ENCODE measurements around the gene CXCL17.
"Not testable (repeated sequence)": the region's sequence is repeated elsewhere in the genome, so short reads cannot be mapped to it uniquely, and the experiment has no call there.

The CXCL17 gene

DNA sequence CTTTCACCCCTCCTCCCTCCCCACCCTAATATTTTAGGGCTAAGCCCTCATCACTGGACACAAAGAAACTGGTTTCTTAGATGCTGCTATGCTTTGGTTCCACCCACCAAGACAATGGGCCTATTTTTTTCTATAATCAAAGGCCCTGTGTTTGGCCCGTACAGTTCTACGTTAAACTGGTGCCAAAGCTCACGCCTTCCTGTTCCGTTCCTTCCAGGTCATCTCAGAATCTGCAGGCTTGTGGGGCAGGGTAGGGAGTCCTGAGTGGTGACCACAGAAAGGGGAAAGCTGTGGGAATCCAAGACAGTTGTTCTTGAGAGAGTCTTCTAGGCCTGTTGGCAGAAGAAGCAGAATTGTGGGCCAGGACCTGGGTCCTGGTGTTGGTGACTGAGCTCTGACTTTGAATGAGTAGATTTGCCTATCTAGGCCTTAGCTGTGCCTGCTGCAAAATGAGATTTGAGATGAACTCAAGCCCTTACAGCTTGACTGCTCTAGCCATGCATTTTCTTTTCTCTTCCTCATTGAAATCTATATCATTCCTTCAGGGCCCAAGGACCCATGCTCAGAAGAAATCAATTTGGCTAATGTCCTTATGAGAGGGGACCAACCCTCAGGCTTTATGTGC lies 19.1 kb upstream of the CXCL17 start:
- DNase-seq: no peak

DNA sequence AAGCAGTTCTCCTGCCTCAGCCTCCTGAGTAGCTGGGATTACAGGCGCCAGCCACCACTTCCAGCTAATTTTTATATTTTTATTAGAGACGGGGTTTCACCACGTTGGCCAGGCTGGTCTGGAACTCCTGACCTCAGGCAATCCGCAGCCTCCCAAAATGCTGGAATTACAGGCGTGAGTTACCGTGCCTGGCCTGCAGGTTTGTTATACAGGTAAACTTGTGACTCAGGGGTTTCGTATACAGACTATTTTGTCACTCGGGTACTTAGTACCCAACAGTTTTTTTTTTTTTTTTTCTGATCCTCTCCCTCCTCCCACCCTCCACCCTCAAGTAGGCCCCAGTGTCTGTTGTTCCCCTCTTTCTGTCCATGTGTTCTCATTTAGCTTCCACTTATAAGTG lies 18.5 kb upstream of the CXCL17 start:
- DNase-seq: not testable (repeated sequence)

DNA sequence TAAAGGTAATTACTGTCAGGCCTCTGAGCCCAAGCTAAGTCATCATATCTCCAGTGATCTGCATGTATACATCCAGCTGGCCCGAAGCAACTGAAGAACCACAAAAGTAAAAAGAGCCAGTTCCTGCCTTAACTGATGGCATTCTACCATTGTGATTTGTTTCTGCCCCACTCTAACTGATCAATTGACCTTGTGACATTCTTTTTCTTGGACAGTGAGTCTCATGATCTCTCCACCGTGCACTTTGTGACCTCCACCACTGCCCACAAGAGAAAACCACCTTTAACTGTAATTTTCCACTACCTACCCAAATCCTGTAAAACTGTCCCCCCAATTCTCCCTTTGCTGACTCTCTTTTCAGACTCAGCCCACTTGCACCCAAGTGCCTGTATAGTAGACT lies 17.2 kb upstream of the CXCL17 start:
- DNase-seq: no peak

DNA sequence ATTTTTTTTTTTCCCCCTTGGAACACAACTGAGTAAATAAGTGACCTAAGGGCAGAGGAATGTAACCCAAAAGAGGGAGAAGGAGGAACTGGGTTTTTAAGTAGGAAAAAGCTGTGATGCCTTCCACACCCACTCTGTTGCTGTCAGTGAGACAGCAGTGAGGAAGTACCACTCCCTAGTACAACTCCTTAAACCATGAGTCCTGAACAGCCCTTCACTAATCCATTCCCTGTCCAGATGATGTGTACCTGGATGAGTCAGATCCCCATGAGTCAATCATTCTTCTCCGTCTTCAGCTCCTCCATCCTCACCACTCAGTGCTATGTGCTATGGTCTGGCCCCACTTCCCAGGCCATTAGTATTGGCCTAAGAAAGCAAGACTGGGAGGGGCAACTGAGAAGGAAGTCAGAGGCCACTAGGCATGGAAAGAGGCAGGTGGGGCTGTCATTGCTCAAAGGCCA lies 12.9 kb upstream of the CXCL17 start:
- no peak for DNase-seq

DNA sequence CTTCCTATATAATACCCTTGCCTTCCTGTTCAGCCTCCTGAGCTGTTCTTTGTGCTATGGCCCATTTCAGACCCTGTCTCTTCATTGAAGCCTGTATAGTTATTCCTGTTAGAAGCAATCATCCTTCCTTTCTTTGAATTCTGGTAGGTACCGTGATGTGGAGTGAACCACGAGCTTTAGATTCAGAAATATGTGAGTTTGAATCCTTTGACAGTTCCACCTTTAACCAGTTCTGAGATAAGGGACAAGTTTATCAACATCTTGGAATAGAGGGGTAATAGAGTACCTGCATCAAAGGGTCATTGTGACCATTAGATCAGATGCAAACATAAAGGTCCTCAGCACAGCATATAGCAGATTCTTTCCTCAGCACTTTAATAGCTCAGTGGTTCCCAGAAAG lies 12.3 kb upstream of the CXCL17 start:
- DNase-seq: no peak

DNA sequence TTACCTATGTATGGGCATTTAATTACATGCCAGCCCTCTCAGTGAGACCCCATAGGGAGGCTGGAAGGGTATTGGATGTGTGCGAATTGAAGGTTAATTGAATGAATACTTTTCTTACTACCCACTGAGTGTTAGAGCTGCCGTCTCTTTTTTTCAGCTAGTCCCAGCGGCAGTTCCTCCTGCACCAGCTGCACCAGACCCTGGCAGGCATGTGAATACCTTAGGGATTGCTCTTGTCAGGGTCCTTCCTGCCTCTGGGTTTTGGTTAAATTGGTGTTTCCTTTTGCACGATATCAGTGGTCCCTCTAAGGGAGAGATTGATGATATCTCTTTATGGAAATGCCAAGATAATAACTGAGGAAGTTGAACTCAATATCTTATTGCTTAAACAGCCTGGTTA lies 9.8 kb upstream of the CXCL17 start:
- no peak for DNase-seq

DNA sequence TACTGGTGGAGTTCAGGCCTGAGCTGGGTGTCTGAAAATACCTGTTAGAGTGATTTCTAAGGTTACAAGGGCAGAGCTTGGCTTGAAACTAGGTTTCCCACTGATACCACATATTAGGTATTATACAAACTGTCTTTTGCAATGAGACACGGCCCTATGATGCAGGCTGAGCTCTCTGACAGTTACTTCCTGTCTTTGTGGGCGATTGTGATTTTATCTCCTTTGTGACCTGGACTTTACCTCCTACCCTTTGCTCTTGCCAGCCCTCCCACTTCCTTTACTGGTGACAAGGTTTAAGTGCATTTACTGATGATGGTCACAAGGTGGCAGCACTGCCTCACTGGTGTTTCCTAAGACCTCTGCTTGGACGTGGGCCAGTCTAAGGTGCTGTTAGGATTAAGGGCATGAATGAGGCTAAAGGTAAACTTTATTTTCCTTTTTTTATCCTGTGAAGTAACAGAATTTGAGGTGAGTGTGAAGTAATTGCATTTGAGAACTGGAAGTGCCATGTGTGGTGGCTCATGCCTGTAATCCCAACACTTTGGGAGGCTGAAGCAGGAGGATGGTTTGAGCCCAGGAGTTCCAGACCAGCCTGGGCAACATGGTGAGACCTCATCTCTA lies 7.7 kb upstream of the CXCL17 start:
- DNase-seq: peak; percentile 71 to 74

DNA sequence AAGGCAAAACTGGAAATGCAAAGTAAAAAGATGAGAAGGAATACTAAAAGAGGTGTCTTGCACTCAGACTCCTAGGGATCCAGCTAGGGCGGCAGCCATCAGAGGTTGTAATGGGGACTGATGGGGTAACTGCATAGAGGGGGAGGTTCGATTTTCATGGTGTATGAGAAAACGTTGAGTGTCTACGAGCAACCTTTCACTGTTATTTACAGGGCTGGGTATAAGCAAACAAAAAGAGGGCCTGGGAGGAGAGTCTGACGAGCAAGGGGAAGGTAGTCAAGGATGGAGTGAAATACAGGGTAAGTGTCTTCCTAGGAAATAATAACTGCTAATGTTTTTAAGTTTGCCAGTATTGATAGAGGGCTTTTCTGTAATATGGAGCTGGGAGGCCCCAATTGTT lies 5.6 kb upstream of the CXCL17 start:
- not testable (repeated sequence) for DNase-seq

DNA sequence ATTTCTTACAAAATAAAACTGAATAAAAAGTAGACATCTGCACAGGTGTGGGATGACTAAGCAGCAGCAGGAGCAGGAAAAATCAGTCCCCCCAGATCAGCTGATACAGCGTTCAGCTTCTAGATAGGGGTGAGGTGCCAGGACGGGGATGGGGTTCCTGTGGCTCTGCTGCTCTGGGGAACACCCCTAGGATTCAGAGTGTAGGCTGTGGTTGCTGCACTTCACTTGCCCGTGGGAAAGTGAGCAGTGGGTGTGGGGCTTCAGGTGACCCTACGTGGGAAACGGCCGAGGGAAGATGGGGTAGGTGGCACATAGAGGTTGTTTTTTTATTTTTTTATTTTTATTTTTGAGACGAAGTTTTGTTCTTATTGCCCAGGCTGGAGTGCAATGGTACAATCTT lies 3.2 kb upstream of the CXCL17 start:
- no peak for DNase-seq

DNA sequence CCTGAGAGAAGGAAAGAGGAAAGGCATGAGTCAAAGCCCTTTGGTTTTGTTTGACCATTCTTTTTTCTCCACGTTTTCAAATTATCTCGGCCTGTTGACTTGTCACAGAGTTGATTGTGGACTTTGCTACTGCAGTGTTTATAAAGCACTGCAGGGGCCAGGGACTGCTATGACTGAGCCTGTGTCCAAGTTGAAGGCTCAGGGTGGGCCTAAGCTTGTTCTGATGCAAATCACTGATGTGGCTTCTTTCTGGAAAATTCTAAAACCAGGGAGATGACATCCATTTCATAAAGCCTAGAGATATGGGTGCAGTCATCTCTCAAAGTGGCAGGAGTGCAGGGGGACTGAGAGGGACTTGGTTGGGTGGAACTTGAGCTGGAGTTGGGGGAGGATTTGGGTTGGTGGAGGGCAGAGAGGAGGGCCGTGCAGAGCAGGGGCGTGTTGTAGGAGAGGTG lies 1.2 kb upstream of the CXCL17 start:
- peak; percentile 22 to 27 for DNase-seq

DNA sequence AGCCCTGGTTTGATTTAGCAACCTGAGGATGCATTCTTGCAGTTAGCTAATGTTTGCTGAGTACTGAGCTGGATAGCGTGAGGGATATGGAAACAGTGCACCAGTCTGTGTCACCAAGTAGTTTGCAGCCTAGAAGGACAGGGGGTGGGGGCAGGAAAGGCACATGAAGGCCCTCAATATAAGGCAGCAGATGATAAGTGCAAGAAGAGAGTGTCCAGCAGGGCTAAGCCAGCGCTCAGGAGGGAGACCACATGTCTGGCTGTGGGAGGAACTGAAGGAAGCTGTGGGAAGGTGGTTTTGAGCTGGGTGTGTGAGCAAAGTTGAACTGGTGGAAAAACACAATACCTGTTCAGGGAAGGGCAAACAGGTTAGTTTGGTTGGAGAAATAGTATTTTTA lies 1.7 kb downstream of the CXCL17 start:
- DNase-seq: no peak

DNA sequence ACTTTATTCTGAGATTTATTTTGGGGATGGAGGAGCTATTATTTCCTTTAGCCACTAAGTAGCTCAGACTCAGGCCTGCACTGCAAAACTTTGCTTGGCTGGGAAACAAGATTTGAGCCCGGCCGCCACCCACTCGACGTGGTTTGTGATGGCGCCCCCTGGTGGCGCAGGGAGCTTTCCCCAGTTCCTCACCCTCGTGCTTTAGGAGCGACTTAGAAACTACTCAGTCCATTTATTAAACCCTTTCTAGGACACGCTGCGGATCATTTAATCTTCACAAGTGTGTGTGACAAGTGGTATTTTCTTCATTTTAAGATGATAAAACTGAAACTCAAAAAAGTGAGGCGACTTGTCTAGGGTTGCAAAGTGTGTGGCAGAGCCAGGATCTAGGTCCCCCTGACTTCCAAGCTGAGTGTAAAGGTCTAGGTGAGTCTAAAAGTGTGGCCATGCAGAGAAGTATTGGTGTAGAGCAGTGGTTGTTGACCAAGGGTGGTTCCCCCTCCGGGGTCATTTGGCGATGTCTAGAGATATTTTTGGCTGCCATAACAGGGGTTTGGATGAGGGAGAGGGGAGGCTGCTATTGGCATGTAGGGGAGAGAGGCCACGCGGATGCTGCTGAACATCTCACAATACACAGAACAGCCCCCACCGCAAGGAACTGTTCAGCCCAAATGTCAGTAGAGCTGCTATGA lies 2.2 kb downstream of the CXCL17 start:
- DNase-seq: peak; percentile 46 to 62

DNA sequence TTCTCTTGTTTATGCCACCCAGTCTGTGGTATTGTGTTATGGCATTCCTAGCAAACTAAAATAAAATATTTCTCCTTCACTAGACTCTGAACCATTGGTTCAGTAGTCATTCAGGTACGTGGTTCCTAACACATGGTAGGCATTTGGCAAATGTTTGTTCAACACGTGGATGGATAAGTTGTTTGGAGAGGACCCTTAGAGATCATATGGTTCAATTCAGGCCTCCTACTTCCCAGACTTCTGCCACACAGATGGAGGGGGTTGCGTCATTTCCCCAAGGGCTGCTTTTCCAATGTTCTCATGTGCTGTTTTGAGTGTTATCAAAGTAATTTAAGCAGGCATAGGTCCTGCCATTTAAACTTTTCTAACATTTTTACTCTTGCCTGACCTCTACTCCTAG lies 6.7 kb downstream of the CXCL17 start:
- DNase-seq: no peak

DNA sequence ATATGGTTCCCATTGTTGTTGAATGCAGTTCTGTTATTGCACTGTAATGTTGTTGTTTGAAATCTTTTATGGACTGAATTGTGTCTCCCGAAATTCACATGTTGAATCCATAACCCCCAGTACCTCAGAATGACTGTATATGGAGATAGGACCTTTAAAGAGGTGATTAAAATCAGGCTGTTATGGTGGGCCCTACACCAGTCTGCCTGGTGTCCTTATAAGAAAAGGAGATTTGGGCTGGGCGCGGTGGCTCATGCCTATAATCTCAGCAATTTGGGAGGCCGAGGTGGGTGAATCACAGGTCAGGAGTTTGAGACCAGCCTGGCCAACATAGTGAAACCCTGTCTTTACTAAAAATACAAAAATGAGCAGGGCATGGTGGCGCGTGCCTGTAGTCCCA lies 7.4 kb downstream of the CXCL17 start:
- no peak for DNase-seq

DNA sequence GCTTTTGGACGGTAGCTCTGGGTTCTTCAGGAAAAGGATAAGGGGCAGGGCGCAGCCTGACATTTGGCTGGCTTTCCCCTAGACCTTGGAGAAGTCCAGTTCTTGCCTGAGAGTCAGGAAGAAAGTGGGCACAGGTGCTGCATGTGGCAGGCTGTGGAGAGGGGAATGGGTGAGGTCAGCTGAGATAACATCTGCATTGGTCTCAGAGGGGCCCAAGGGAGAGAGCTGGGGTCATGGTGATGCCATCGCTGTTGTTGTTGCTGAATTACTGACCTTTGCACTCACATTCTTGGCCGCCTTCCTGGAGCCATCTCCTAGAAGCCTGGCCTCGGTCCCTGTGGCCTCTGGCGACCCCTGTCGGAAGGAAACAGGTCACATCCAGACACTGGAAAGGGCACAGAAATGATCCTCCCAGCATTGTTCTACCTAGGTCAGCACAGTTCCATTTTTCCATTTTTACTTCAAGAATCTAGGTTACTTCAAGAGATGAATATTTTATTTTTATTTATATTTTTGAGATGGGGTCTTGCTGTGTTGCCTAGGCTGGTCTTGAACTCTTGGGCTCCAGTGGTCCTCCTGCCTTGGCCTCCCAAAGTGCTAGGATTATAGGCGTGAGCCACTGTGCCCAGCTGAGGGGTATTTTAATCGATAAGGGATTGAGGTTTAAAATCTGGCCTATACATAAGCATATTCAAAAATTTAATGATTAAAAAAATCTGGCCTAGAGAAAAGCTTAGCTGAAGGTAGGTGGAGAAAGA lies 9.1 kb downstream of the CXCL17 start:
- no peak for DNase-seq

DNA sequence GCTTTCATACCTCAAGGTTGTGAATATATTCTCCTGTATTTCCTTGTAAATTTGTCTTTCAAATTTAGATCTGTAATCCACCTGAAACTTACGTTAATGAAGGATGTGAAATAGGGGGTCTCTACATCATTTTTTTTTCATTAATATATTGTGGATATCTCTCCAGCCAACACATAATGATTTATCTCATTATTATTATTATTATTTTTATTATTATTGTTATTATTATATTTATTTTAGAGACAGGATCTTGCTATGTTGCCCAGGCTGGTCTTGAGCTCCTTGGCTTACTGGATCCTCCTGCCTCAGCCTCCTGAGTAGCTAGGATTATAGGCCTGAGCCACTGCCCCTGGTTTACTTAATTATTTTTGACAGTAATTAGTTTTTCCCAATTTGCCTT lies 11.3 kb downstream of the CXCL17 start:
- DNase-seq: no peak

DNA sequence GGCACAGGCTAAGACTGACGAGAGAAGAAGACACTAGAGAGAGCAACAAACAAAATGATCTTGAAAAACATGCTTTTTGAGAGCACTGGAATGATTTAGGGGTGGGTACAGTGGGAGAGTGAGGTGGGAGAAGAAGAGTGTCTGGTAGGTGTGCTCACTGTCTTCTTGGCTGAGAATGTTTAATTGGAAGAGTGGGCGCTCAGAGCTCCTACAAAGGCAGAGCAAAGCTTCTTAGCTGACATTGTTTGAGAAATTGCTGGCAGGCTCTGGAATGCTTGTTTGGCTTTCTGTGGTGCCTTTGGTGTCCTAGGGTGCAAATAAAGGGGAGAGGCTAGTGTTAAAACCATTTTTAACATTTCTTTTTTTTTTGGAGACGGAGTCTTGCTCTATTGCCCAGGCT lies 14.1 kb downstream of the CXCL17 start:
- no peak for DNase-seq

DNA sequence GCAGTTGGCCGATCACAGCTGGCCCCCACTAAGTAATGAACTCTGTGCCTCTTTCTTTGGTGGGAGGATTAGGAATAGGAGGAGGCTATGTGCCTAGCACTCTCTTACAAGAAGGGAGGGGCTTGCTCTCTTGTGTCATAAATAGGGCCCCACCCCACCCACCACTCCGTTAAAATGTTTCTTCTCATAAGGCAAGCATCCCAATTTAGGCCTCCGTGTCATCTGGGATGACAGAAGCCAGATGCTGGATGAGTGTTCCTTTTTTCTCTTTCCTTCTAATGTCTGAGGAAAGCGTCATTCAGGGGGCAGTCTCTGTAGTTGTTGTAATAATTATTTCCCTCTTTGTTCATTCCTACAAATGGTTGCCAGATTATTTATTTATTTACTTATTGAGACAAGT lies 15.4 kb downstream of the CXCL17 start, which contains the start of gene LIPE:
LIPE (minus strand) TSS at position 76 of the 400 bp plus-strand sequence. CDS start 239 bp downstream, outside the sequence.
- no peak for DNase-seq

DNA sequence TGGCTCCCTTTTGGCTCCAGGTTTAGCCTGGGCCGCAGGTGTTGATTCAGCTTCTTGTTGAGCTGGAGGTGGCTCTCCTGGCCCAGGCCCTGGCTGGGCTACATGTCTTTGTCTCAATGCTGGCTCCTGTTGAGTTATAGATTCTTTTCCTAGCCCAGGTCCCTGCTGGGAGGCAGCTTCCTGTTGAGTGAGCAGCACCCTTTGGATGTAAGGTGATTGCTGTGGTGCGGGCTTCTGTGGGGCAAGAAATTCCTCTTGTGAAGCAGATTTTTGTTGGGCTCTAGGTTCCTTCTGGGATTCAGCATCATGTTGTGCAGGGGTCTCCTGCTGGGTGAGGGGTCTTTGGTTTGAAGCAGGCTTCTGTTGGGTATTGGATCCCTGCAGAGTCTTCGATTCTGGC lies 16.1 kb downstream of the CXCL17 start:
- DNase-seq: no peak

DNA sequence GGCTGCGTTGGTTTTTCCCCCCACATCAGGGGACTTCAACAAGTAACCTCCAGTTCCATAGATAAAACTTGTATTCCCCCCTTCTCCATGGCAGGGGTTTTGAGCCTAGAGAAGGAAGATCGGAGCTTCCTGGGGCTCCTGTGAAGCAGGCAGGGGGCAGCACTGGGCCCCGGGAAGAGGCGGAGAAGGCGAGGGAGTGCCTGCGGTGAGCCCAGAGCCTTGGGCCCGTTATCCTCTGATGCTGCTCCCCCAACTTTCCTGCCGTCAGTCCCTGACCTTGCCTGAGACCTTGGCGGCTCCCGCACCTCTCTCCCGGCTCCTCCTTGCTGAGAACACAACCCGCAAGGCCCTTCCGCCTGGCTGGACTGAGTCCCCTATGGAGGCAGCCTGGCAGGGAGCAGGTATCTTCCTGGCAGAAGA lies 18.0 kb downstream of the CXCL17 start:
- DNase-seq: no peak

DNA sequence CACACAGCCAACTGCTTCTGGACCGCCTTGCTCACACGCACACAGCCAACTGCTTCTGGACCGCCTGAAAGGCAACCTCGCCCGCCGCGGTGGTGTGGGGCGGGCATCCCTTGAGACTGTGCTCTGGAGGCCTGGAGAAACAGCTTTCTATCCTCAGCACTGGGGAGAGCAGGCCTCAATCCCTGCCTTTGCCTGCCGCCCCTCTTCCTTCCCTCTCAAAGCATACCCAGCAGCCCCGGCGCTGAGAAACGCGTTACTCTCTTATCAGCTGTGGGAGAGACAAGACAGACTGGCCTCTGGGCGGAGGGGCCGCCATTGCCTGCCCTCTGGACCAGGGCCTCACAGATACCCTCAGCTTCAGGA lies 18.4 kb downstream of the CXCL17 start:
- DNase-seq: no peak

DNA sequence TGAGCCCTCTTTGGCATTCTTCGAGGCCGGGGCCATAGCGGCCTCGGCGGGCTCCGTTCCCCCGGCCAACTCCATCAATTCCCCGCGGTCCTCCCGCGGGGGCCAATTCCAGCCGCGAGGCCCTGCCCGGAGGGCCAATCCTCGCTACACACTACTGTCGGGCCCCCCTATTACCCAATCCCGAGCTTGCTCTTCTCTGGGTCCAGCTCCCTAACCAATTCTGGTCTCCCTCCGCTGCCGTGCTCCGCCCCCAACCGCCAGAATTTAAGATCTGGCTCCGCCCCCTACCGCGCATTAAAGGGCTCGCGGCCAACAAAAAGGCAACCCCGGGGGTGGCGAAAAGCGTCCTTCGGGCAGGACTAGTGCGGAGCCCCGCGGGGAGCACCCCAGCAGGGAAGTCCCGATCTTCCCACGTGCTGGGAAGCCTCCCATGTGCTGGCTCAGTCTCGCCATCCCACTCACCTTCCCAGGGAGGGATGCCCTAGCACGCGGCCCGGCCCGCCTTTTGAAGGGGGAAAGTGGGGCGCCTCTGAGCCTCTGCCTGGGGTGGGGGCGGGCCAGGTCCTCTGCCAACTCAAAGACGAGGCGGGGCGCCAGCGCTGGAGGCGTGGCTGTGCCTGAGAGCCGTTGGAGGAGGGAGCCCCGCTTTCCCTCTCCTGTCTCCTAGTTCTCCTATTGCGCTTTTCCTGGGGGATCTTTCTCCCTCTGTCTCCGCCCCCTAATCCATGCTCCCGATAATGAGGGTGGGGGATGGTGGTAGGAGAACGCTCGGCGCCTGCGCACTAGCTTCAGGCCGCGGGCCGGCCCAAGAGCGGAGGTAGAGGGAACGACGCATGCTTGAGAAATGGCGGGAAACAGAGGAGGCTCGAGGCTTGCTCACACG lies 19.0 kb downstream of the CXCL17 start:
- DNase-seq: peak; percentile 43 to 57

Data from NCI-H2081 (cell line).